Measurements from ENCODE around the gene ACTR3. TPM values are rescaled to one million over a fixed set of nuclear protein-coding genes. Genes with fewer than 3 reads are reported as not detected.

Gene ACTR3
- total RNA-seq, 1 donor from 2014 or later = 45.4 TPM

DNA sequence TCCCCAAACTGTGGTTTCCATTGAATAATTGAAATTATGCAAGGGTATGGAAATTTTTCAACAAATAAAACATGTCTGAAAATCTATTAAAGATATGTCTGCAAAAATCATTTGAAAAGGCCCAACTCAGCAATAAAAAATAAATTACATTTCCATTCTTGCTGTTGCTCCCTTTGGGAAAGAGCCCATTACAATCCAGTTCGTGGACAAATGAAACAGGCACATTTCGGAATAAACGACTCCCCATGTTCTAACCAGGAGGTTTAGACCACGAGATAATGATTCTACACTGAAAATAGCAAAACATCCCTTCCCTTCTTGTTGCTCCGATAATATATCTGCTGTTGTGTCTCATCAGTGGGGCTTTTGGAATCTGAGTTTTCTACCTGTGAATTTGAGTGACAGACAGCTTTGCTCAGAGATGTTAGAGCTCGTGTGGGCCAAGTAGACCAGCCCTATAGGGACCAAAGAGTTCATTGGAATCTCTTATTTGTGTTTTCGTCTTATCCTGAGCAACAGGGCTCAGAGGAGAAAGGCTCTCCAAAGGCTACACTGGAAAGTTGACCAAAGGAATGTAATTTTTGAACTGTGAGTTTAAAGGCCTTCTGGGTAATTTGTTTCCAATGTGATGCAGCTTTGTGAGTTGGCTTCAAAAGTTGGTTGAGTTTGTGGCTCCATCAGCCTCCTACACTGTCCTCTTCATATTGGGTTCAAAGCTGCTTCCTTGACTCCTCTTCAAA is 119.5 kb downstream of the ACTR3 start:
- Histone ChIP-seq H3K4me3 (no peak overlapping the region), H3K9me3 (no peaks in the 10 kb centered on the region), H3K27ac (no peak overlapping the region), H3K36me3 (no peaks in the 10 kb centered on the region), H3K4me1 (no peaks in the 10 kb centered on the region), H3K27me3 (no peaks in the 10 kb centered on the region)
- intact Hi-C loops (cut with DNase I) = no loop called here
- DNase-seq (ENCODE audit: low spot score in 2 of 2) = no peak
- TF ChIP-seq, protein P1, sequence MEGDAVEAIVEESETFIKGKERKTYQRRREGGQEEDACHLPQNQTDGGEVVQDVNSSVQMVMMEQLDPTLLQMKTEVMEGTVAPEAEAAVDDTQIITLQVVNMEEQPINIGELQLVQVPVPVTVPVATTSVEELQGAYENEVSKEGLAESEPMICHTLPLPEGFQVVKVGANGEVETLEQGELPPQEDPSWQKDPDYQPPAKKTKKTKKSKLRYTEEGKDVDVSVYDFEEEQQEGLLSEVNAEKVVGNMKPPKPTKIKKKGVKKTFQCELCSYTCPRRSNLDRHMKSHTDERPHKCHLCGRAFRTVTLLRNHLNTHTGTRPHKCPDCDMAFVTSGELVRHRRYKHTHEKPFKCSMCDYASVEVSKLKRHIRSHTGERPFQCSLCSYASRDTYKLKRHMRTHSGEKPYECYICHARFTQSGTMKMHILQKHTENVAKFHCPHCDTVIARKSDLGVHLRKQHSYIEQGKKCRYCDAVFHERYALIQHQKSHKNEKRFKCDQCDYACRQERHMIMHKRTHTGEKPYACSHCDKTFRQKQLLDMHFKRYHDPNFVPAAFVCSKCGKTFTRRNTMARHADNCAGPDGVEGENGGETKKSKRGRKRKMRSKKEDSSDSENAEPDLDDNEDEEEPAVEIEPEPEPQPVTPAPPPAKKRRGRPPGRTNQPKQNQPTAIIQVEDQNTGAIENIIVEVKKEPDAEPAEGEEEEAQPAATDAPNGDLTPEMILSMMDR (IDR thresholded peaks at IDR 0.05) = no peak

DNA sequence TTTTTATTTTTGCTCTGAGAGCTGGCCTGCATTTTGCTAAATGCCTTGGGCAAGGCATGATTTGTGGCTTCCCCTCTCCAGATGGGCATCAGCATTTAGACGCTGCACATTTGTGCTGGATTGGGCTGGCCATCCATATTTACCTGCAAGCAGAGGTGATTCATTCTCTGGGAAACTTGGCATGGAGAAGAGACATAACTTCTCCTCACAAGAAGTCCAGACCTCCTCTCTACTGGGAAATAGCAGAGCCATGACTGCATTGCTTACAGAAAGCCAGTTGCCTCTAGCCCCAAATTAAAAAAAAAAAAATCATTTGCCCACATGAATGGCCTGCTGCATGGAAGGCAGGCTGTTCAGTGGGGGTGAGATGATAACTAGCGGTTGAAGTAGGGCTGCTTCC is 120.1 kb downstream of the ACTR3 start:
- Histone ChIP-seq H3K4me3 (no peak overlapping the region), H3K27me3 (no peaks in the 10 kb centered on the region), H3K36me3 (no peaks in the 10 kb centered on the region), H3K9me3 (no peaks in the 10 kb centered on the region), H3K27ac (no peak overlapping the region), H3K4me1 (no peaks in the 10 kb centered on the region)
- TF ChIP-seq, protein P1 (IDR thresholded peaks at IDR 0.05) = no peak
- no peak for DNase-seq (ENCODE audit: low spot score in 2 of 2)
- intact Hi-C loops (cut with DNase I) = no loop called here

DNA sequence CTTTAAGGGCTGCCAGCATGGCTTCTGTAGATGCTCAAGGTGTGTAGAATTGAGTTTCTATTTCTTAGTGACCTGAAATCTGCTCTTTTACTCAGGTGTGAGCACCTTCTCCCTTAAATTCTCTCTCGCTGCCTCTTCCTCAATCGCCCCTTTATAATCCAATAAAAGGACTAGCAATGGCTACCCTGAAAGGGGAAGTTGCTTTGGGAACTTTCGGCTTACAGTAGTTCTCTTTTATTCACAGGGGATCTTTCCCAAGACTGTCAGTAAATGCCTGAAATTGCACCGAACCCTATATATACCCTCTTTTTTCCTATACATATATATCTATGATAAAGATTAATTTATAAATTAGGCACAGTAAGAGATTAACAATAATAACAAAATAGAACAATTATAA is 121.8 kb downstream of the ACTR3 start:
- H3K4me1 ChIP-seq = no peaks in the 10 kb centered on the region
- H3K4me3 ChIP-seq = no peak overlapping the region
- no peaks in the 10 kb centered on the region for H3K9me3 ChIP-seq
- no peak overlapping the region for H3K27ac ChIP-seq
- intact Hi-C loops (cut with DNase I) = no loop called here
- no peaks in the 10 kb centered on the region for H3K36me3 ChIP-seq
- TF ChIP-seq, protein P1 (IDR thresholded peaks at IDR 0.05) = no peak
- no peaks in the 10 kb centered on the region for H3K27me3 ChIP-seq
- no peak for DNase-seq (ENCODE audit: low spot score in 2 of 2)

Other genes starting within 250 kb of the ACTR3 start
- 55.7 TPM for gene SLC35F5, start 133.4 kb upstream of the ACTR3 start, total RNA-seq

Data from ascending aorta (tissue), 2 donors.